Esophagus squamous epithelium (tissue), 5 donors: ENCODE data around the gene SHMT1. TPM values are rescaled to one million over a fixed set of nuclear protein-coding genes. Genes with fewer than 3 reads are reported as not detected.
"Not testable (repeated sequence)": the region's sequence is repeated elsewhere in the genome, so short reads cannot be mapped to it uniquely, and the experiment has no call there.

Experiments
- DNase-seq: peaks from one replicate; lab custom pipeline; 2025; lab: John Stamatoyannopoulos, UW
- H3K27ac ChIP-seq, 4 donors: fragments of 200-600 bp; sonication (generic); one replicate each; pipeline ENCODE4 v1.5.1; 2016 to 2019; ENCODE audit warnings: mild to moderate bottlenecking in 1 of 4
- H3K27me3 ChIP-seq, 4 donors: fragments of 200-600 bp; sonication (generic); 1 replicate in 3 of 4; 2 replicates in 1 of 4; pipeline versions ENCODE4 v1.5.1 to v1.6.0; 2017 to 2021; ENCODE audit warnings: antibody characterized with exemption in 1 of 4
- H3K36me3 ChIP-seq, 3 donors: fragments of 200-600 bp; sonication (generic); one replicate each; pipeline ENCODE4 v1.5.1; 2016 to 2019
- H3K4me1 ChIP-seq, 3 donors: fragments of 200-600 bp; sonication (generic); one replicate each; pipeline ENCODE4 v1.5.1; 2017 to 2019
- H3K4me3 ChIP-seq, 4 donors: fragments of 200-600 bp; sonication (generic); 1 replicate in 3 of 4; 2 replicates in 1 of 4; pipeline ENCODE4 v1.5.1; 2016 to 2019; ENCODE audit warnings: mild to moderate bottlenecking in 2 of 4, moderate library complexity in 1 of 4
- H3K9me3 ChIP-seq, 3 donors: fragments of 200-600 bp; sonication (generic); one replicate each; pipeline ENCODE4 v1.5.1; 2016 to 2019
- POLR2A ChIP-seq, 4 donors: fragments of 450-650 bp; IDR thresholded peaks; one replicate each; pipeline ENCODE4 v1.6.1; 2017; ENCODE audit warnings: antibody characterized with exemption in 4 of 4, mild to moderate bottlenecking in 4 of 4, moderate library complexity in 3 of 4
- WGBS, 2 donors: methylation state at CpG; one replicate each; pipeline ENCODE4 v1.1.5; 2018; 5-methylcytosine and 5-hydroxymethylcytosine counted together
- intact Hi-C: fragments of 100-400 bp; cut with DNase I; formaldehyde crosslinking; loops from one replicate; pipeline ENCODE4 v1.15.0; 2022
- total RNA-seq, 4 donors: library from RNA; depleted of rRNA; stranded (reverse); fragments of >200 nt; gene quantifications; one replicate each; pipeline ENCODE4 v1.1.0, GENCODE V29; 2016
- TF ChIP-seq, protein P1 (sequence below), 6 experiments: fragments of 450-650 bp in 4 of 6; fragments of 200-600 bp in 2 of 6; sonication (generic) in 2 of 6; IDR thresholded peaks; one replicate each; pipeline ENCODE4 v1.5.1; 2016 to 2019; ENCODE audit warnings: antibody characterized with exemption in 6 of 6, mild to moderate bottlenecking in 4 of 6, moderate library complexity in 4 of 6
- donor health status: DM: yes; HTN: yes; CAD: no.

The SHMT1 gene
- total RNA-seq, 4 donors from 2014 or later: 64.1 to 124 (median 67.9) TPM

DNA sequence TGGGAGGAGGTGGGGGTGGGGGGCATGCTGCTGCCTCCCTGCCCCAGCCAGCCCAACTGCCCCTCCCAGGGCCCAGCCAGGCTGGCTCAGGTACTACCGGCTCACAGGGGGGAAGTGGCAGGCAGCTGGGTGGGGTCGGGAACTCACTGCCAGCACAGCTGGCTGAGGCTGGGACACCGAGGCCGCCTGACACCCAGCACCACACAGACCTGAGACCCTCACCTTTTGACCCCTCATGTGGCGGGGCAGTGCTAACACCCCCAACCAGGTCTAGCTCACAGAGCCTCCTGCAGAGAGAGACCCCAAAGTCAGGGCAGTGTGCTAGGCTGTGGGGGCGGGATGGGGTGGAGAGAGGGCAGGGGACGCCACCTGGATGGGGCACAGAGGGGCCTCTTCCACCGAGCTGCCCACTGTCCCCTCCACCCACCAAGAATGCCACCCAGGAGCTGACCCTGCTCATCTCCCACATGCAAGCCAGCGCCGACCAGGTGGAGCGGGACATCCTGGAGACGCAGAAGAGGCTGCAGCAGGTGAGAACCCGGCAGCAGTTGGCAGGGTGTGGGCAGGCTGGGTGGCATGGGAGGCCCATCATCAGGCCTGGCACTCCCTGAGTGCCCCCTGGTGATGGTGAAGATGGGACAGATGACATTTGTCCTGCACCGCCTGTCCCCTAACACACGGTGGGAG, 17.3 kb upstream of the SHMT1 start:
- intact Hi-C loops: no loop called here
- H3K9me3 ChIP-seq: no peaks in the 10 kb centered on the region
- H3K27ac ChIP-seq: peak overlapping the region in 1 of 4 donors; percentile 20
- peaks cover 0 to 48% (median 0%) of the 10 kb centered on the region in 4 donors for H3K27me3 ChIP-seq
- WGBS, 2 donors: 67 to 71% methylated on average over 3 to 6 of the region's 15 CpGs
- no peak for DNase-seq
- TF ChIP-seq POLR2A (IDR thresholded peaks at IDR 0.05): no peak
- TF ChIP-seq, protein P1, sequence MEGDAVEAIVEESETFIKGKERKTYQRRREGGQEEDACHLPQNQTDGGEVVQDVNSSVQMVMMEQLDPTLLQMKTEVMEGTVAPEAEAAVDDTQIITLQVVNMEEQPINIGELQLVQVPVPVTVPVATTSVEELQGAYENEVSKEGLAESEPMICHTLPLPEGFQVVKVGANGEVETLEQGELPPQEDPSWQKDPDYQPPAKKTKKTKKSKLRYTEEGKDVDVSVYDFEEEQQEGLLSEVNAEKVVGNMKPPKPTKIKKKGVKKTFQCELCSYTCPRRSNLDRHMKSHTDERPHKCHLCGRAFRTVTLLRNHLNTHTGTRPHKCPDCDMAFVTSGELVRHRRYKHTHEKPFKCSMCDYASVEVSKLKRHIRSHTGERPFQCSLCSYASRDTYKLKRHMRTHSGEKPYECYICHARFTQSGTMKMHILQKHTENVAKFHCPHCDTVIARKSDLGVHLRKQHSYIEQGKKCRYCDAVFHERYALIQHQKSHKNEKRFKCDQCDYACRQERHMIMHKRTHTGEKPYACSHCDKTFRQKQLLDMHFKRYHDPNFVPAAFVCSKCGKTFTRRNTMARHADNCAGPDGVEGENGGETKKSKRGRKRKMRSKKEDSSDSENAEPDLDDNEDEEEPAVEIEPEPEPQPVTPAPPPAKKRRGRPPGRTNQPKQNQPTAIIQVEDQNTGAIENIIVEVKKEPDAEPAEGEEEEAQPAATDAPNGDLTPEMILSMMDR (IDR thresholded peaks at IDR 0.05): no peak
- no peak overlapping the region for H3K4me3 ChIP-seq
- peaks cover 6 to 46% (median 13%) of the 10 kb centered on the region in 3 donors for H3K4me1 ChIP-seq
- peaks cover 0 to 35% (median 0%) of the 10 kb centered on the region in 3 donors for H3K36me3 ChIP-seq

DNA sequence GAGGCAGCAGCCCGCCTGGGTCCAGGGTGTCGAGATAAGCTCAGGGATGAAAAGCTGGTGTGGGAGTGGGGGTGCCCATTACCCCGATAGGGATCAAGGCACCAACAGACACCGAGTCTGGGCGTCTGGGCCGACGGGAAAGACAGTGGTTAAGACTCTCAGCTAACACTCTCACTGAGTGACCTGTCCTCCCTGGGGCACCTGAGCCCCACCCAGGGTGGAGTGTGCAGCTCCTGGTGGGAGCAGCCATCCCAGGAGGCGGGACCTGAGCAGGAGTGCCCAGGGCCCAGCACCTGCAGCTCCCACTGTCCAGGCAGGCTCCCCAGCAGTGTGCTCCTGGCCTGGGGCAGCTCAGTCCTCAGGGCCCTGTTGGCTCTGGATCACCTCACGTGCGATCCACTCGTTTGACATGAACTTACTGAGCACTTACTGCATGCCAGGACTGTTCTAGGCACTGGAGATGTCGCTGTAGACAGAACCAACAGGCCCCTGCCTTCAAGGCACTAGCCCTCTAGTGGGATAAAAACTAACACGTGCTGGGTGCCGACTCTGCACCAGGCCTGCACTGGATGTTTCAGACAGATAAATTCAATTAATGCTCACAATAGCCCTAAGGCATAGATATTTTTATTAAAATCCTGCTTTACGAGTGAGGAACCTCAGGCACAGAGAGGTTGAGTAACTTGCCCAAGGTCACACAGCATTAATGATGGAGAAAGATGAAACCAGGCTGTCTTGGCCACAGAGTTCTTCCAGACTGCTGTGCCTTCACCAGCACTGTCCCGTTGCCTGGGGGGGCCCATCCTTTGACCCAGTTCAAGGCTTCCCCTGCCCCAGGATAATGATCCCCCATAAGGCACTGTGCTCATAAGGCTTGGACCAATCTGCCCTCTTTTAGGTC, 16.1 kb upstream of the SHMT1 start:
- Histone ChIP-seq H3K4me1 (peaks cover 6 to 46% (median 13%) of the 10 kb centered on the region in 3 donors), H3K27me3 (peaks cover 0 to 48% (median 0%) of the 10 kb centered on the region in 4 donors), H3K9me3 (no peaks in the 10 kb centered on the region), H3K27ac (peak overlapping the region in 3 of 4 donors; percentile 96 to 99 (median 98)), H3K4me3 (peak overlapping the region in 3 of 4 donors; percentile 54 to 55 (median 55)), H3K36me3 (peaks cover 0 to 35% (median 0%) of the 10 kb centered on the region in 3 donors)
- TF ChIP-seq, protein P1 (IDR thresholded peaks at IDR 0.05): no peak
- TF ChIP-seq POLR2A (IDR thresholded peaks at IDR 0.05): no peak
- WGBS, 2 donors: 44 to 60% methylated on average over 4 to 6 of the region's 16 CpGs
- intact Hi-C loops: no loop called here
- no peak for DNase-seq

DNA sequence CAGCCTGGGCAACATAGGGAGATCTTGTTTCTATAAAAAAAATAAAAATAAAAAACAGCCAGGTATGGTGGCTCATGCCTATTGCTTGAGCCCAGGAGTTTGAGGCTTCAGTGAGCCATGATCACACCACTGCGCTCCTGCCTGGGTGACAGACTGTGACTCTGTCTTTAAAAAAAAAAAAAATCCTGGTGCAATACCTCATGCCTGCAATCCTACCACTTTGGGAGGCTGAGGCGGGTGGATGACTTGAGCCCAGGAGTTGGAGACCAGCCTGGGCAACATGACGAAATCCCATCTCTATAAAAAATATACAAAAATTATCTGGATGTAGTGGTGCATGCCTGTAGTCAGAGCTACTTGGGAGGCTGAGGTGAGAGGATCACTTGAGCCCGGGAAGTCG, 15.3 kb upstream of the SHMT1 start:
- Histone ChIP-seq H3K4me3 (peak overlapping the region; percentile 45 to 55 (median 54)), H3K4me1 (peaks cover 6 to 46% (median 13%) of the 10 kb centered on the region in 3 donors), H3K27ac (peak overlapping the region in 3 of 4 donors; percentile 96 to 99 (median 98)), H3K27me3 (peaks cover 0 to 43% (median 0%) of the 10 kb centered on the region in 4 donors), H3K36me3 (peaks cover 0 to 30% (median 0%) of the 10 kb centered on the region in 3 donors)
- intact Hi-C loops, H3K9me3 ChIP-seq, DNase-seq: not testable (repeated sequence)
- WGBS, 2 donors: 70 to 71% methylated on average over 5 of the region's 5 CpGs

- peak overlapping the region; percentile 79 to 99 (median 97) for H3K27ac ChIP-seq
- H3K9me3 ChIP-seq: no peaks in the 10 kb centered on the region
- no CpG with 5 or more reads among the region's 2 CpGs for WGBS, 2 donors
- H3K27me3 ChIP-seq: peaks cover 0 to 39% (median 0%) of the 10 kb centered on the region in 4 donors
- peak overlapping the region; percentile 45 to 55 (median 54) for H3K4me3 ChIP-seq
- no peak for DNase-seq
- peaks cover 6 to 46% (median 13%) of the 10 kb centered on the region in 3 donors for H3K4me1 ChIP-seq
- H3K36me3 ChIP-seq: peaks cover 0 to 25% (median 0%) of the 10 kb centered on the region in 3 donors
- intact Hi-C loops: no loop called here
- TF ChIP-seq POLR2A (IDR thresholded peaks at IDR 0.05): no peak
- TF ChIP-seq, protein P1 (IDR thresholded peaks at IDR 0.05): no peak
Measured at GRCh38 chr17:18378205-18378505, 14.8 kb upstream of the SHMT1 start.

DNA sequence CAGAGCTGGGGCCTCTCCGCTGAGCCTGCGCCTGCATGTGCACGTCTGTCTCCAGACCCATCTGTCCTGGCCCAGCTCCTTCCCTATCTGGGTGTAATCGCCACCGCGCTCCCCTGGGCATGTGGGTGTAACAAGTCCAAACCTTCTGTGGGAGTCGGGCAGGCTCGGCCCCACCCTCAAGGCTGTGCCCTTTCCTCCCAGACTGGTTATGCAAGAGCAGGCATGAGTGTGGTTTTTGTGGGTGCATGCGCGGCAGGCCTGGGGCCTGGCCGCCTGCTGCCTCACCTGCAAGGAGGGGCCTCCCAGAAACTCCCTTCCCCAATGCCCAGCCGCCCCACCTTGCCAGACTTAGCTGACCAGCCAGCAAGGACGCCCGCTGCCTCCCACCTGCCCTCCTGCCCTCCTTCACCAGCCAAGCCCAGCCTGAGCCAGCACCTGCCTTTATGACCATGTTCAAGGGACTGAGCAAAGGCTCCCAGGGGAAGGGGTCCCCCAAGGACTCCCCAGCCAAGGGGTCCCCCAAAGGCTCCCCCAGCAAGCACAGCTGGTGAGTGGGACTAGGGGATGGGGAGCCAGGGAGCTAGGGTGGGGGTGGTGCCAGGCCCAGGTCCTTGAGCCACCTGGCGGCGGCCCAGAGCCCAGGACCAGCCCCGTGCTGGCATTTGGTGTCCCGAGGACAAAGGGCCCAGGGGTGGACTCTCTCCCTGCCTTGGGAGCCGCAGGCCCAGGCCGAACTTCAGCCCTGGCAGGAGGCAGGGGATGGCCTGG, 14.3 kb upstream of the SHMT1 start, which contains the start of gene EVPLL:
EVPLL (plus strand) TSS at position 342 of the 768 bp plus-strand sequence. CDS start 3,160 bp downstream, outside the sequence.
- no peak for DNase-seq
- peak within 1 kb of the TSS; percentile 45 to 55 (median 54) for H3K4me3 ChIP-seq
- peak within 1 kb of the TSS; percentile 79 to 99 (median 97) for H3K27ac ChIP-seq
- WGBS, 2 donors: 0% methylated on average over 5 of the region's 20 CpGs; no CpG with 5 or more reads in 1 of the 2 donors
- H3K9me3 ChIP-seq: no peaks in the 10 kb centered on the region
- H3K27me3 ChIP-seq: peaks cover 0 to 34% (median 0%) of the 10 kb centered on the region in 4 donors
- peaks cover 6 to 46% (median 13%) of the 10 kb centered on the region in 3 donors for H3K4me1 ChIP-seq
- H3K36me3 ChIP-seq: peaks cover 0 to 20% (median 0%) of the 10 kb centered on the region in 3 donors
- intact Hi-C loops: no loop called here
- peak in 3 of 4 donors; percentile 25 to 55 (median 32) for TF ChIP-seq POLR2A (IDR thresholded peaks at IDR 0.05)
- TF ChIP-seq, protein P1 (IDR thresholded peaks at IDR 0.05): no peak
